Tongue (tissue), 2 donors: Measurements from ENCODE around the gene HMGN3. TPM values are rescaled to one million over a fixed set of nuclear protein-coding genes. Genes with fewer than 3 reads are reported as not detected.

Experiments used
- DNase-seq: peaks from one replicate; pipeline ENCODE4 v3.0.0-alpha.2; 2015
- total RNA-seq: library from RNA; depleted of rRNA; stranded (reverse); fragments of >200 nt; gene quantifications from one replicate; pipeline ENCODE4 v1.2.3, GENCODE V29; 2014

Gene HMGN3
- total RNA-seq, 1 donor from 2014 or later = 89.5 TPM

- no peak for DNase-seq
Observed at GRCh38 chr6:79184641-79185040, 49.8 kb downstream of the HMGN3 start.

- peak; percentile 34 for DNase-seq
Observed at GRCh38 chr6:79184086-79184485, 50.4 kb downstream of the HMGN3 start.

GRCh38 chr6:79180052-79180451, 54.4 kb downstream of the HMGN3 start:
- peak; percentile 58 for DNase-seq

- no peak for DNase-seq
Observed at GRCh38 chr6:79173378-79173777, 61.1 kb downstream of the HMGN3 start.

- DNase-seq = peak; percentile 69
Observed at GRCh38 chr6:79170959-79171358, 63.5 kb downstream of the HMGN3 start.

- DNase-seq = no peak
Observed at GRCh38 chr6:79170431-79170830, 64.1 kb downstream of the HMGN3 start.

- DNase-seq = no peak
Observed at GRCh38 chr6:79168695-79168980, 65.8 kb downstream of the HMGN3 start.

GRCh38 chr6:79167931-79168694, 66.4 kb downstream of the HMGN3 start:
- DNase-seq = peak; percentile 18

GRCh38 chr6:79159846-79160245, 74.6 kb downstream of the HMGN3 start:
- DNase-seq = no peak

GRCh38 chr6:79158856-79159516, 75.5 kb downstream of the HMGN3 start:
- no peak for DNase-seq

- DNase-seq = peak; percentile 36
Observed at GRCh38 chr6:79157961-79158644, 76.4 kb downstream of the HMGN3 start.

- peak; percentile 9 for DNase-seq
Observed at GRCh38 chr6:79152269-79152737, 82.2 kb downstream of the HMGN3 start.

Other genes with a start within 250 kb of the HMGN3 start
- 55.2 TPM for gene PHIP, start 156.4 kb downstream of the HMGN3 start, total RNA-seq